ENCODE data around the gene NPFFR1. TPM values are rescaled to one million over a fixed set of nuclear protein-coding genes. Genes with fewer than 3 reads are reported as not detected.

Gene NPFFR1
- total RNA-seq, 1 experiment from 2014 or later, result not detected

DNA sequence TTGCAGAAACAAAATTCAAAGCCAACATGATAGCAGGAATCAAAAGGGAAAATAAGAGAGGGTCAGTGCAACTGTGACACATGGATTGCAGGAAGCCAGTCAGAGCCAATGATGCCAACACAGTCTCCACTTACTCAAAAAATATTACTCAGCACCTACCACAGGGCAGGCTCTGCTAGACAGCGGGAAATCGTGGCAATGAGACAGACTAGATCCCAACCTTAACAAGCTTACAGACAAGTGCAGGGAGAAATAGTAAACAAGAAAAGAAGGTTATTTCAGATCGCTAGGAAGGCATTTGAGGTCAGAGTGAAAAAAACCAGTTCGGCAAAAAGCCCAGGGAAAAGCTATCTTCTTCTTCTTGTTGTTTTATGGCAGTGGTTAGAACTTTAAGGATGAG is 45.2 kb upstream of the NPFFR1 start:
- Histone ChIP-seq H3K79me2 (ENCODE audit: insufficient read depth, low read length) (no peaks in the 10 kb centered on the region), H3K79me1 (ENCODE audit: insufficient read depth, low read depth, low read length, poor library complexity, severe bottlenecking) (no peaks in the 10 kb centered on the region), H3K23me2 (ENCODE audit: insufficient read length, low read depth, low read length, poor library complexity, severe bottlenecking) (no peaks in the 10 kb centered on the region), H3K27ac (ENCODE audit: insufficient read length, low read depth, low read length) (no peak overlapping the region), H2BK15ac (ENCODE audit: low read depth, low read length) (no peak overlapping the region), H4K5ac (ENCODE audit: insufficient read length, low read depth, low read length) (no peak overlapping the region), H2BK12ac (ENCODE audit: insufficient read length, low read depth, low read length) (no peak overlapping the region), H3K4ac (ENCODE audit: low read depth, low read length) (no peak overlapping the region), H2BK20ac (ENCODE audit: low read depth, low read length, poor library complexity, severe bottlenecking) (no peak overlapping the region), H4K20me1 (ENCODE audit: control insufficient read depth, insufficient read depth, insufficient read length) (no peaks in the 10 kb centered on the region), H3K18ac (ENCODE audit: insufficient read length, low read depth, low read length) (no peak overlapping the region), H3T11ph (ENCODE audit: low read length) (no peak overlapping the region), H3K14ac (ENCODE audit: insufficient read depth, low read length) (no peak overlapping the region), H3K9me3 (ENCODE audit: control insufficient read depth, low read depth, low read length) (no peaks in the 10 kb centered on the region), H3K56ac (ENCODE audit: insufficient read length, low read depth, low read length) (no peak overlapping the region), H2AFZ (ENCODE audit: low read length) (no peak overlapping the region), H2BK120ac (ENCODE audit: low read depth, low read length, poor library complexity, severe bottlenecking) (no peak overlapping the region), H3K23ac (ENCODE audit: insufficient read length, low read depth, low read length) (no peak overlapping the region), H3K4me2 (ENCODE audit: insufficient read depth, insufficient read length, low read length) (no peak overlapping the region), H3K9ac (ENCODE audit: extremely low read depth, insufficient read length, low read length) (no peak overlapping the region), H4K8ac (replicated peaks; ENCODE audit: insufficient read length, low read depth, low read length) (no peak overlapping the region), H2BK5ac (ENCODE audit: insufficient read length, low read length) (no peak overlapping the region), H3K4me1 (ENCODE audit: insufficient read depth, low read length) (no peaks in the 10 kb centered on the region), H4K91ac (ENCODE audit: insufficient read length, low read depth, low read length) (no peak overlapping the region), H2AK5ac (ENCODE audit: insufficient read length, low read length) (no peak overlapping the region), H3K27me3 (ENCODE audit: insufficient read depth, low read length) (no peaks in the 10 kb centered on the region)
- Mint-ChIP-seq H3K27ac (peak overlapping the region in 1 of 3 experiments; percentile 8; a peak in 1 of 7 replicates), H3K9me3 (no peaks in the 10 kb centered on the region), H3K4me3 (no peak overlapping the region), H3K27me3 (ENCODE audit: low read depth) (no peaks in the 10 kb centered on the region), H3K4me1 (peaks cover 9 to 20% of the 10 kb centered on the region in 2 experiments; a peak in 3 of 4 replicates), H3K36me3 (ENCODE audit: insufficient read depth in 1 of 3, low read depth in 3 of 3) (peaks cover 0 to 5% (median 0%) of the 10 kb centered on the region in 3 experiments; a peak in 2 of 7 replicates)
- DNase-seq, result no peak
- TF ChIP-seq, protein P1, sequence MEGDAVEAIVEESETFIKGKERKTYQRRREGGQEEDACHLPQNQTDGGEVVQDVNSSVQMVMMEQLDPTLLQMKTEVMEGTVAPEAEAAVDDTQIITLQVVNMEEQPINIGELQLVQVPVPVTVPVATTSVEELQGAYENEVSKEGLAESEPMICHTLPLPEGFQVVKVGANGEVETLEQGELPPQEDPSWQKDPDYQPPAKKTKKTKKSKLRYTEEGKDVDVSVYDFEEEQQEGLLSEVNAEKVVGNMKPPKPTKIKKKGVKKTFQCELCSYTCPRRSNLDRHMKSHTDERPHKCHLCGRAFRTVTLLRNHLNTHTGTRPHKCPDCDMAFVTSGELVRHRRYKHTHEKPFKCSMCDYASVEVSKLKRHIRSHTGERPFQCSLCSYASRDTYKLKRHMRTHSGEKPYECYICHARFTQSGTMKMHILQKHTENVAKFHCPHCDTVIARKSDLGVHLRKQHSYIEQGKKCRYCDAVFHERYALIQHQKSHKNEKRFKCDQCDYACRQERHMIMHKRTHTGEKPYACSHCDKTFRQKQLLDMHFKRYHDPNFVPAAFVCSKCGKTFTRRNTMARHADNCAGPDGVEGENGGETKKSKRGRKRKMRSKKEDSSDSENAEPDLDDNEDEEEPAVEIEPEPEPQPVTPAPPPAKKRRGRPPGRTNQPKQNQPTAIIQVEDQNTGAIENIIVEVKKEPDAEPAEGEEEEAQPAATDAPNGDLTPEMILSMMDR (conservative IDR thresholded peaks at IDR 0.05), result no peak
- WGBS (ENCODE audit: extremely low coverage, insufficient read length, low lambda C conversion rate), result no CpG with 5 or more reads among the region's 4 CpGs
